Stimulated activated CD8-positive, alpha-beta memory T cell treated with anti-CD3 and anti-CD28 coated beads, Interleukin-12 subunit alpha, Interleukin-12 subunit beta, amount 100 ng/mL, for 24 hours (primary cell): ENCODE data around the gene PHLDA2.
"Not testable (repeated sequence)": the region's sequence is repeated elsewhere in the genome, so short reads cannot be mapped to it uniquely, and the experiment has no call there.

Experiments used
- DNase-seq: peaks from one replicate; pipeline ENCODE4 v3.0.0-alpha.2; 2020; ENCODE audit errors: extremely low read depth

The PHLDA2 gene

GRCh38 chr11:2945031-2945756 is 16.0 kb upstream of the PHLDA2 start:
- no peak for DNase-seq

DNA sequence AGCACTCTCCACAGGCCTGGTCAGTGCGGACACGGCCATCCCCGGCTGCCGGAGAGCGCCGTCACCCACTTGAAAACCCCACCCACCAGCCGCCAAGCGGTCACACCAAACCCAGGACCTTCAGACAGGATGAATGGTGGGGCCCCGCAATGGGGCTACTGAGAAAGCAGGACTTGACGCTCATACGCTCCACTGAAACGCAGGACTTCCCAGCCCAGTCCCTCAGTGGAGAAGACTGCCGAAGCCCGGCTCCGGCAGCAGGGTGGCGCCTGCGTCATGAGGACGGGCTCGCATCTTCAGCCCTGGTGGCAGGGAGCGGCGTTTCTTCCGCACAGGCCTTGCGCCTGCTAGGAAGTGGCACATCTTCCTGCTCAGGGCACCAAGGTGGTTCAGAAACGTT is 15.3 kb upstream of the PHLDA2 start:
- DNase-seq: no peak

GRCh38 chr11:2943711-2944118 is 14.5 kb upstream of the PHLDA2 start:
- DNase-seq: no peak

DNA sequence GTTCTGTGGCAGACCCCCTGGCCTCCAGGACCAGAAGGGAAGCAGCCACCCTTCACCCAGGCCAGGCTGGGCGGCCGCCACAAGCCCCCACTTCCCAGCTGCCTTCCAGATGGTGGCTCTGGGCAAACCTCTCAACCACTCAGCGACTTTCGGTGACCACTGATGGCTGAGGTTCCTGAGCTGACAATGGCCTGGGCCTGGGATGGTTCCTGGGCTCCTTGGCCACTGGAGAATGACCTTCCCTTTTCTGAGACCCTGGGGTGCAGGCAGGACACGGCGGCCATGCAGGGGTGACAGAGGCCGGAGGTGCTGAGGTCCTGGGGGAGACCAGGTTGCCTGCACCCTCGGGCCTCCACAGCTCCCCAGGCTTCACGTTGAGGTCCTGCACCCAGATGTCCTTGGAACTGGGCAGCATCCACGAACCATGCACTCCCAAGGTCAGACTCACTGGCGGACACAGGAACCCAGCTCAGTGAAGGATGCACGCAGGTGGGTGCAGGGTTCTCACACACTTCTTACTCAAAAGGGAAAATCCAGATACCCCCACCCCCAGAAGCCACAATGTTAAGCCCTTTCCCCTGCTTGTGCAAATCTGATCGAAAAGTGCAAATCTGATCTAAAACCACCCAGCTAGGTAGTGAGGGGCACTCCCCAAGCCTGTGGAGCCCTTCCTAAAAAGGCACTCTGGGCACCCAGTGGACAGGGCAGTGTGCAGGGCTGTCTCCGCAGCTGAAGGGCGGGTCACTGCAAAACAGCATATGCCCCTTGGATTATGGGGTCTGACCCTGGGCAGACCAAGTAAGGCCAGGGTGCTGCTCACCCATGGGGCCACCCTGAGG is 13.9 kb upstream of the PHLDA2 start:
- DNase-seq: no peak

DNA sequence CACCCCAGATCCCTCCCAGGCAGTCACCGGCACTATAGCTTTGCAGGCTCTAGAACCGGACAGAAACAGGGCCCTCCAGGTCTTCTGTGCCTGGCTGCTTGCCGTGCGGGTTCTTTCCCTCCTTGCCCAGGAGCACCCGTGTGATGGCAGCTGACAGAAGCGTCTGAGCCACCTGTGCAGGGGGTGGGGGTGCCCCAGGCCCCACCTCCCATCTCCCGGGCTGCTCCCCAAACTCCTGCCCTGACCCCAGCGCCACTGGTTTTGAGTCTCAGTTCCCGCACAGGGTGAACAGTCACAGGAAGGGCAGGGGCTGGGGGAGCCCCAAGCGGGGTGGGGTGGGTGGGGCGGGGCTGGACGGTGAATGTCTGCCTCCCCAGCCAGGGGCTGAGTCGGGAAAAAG is 13.2 kb upstream of the PHLDA2 start:
- no peak for DNase-seq

DNA sequence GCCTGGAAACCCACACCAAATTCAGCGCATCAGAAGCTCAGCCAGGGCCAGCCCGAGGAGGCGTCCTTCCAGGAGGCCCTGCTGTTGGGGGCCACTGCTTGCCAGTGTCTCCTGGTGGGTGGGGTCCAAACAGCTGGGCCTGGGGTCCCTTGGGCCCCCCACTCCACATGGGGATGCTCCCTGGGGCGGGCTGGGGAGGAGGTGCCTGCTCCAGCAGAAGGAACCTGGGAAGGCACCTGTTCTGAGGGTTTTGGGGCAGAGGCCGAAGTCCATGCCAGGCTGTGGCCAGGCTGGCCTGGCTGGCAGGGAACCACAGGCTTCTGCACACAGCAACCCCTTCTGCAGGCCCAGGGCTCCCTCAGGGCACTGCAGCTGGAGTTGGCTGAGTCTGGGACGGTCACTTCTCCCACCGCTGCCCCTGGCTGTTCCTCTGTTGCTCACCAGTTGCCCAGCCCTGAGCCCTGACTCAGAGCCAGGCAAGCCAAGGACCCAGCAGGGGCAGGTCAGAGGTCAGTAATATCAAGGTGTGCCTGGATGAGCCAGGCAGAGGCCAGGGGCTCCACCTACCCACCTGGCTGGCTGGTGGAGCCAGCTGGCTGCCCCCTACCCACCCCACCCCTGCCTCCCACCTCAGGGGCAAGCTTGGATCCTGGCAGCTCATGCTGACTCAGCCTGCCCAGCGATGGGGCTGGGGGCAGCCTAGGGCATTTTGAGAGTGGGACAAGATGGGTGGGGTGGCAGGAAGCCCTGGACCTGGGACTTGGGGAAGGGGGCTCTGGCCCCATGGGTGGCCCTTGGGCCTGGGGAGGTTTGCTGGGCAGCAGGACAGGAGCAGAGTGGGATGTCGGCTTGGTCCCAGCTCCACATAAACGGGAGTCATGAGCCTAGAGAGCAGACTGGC is 12.0 kb upstream of the PHLDA2 start:
- no peak for DNase-seq

GRCh38 chr11:2940147-2940920 is 11.1 kb upstream of the PHLDA2 start:
- DNase-seq: no peak

- not testable (repeated sequence) for DNase-seq
Measured at GRCh38 chr11:2938458-2939418, 9.5 kb upstream of the PHLDA2 start.

- DNase-seq: not testable (repeated sequence)
Measured at GRCh38 chr11:2937641-2938457, 8.6 kb upstream of the PHLDA2 start.

GRCh38 chr11:2934611-2935239 is 5.5 kb upstream of the PHLDA2 start:
- DNase-seq: no peak

- no peak for DNase-seq
Measured at GRCh38 chr11:2934021-2934550, 4.9 kb upstream of the PHLDA2 start.

GRCh38 chr11:2933375-2934020 is 4.3 kb upstream of the PHLDA2 start:
- DNase-seq: no peak

GRCh38 chr11:2932850-2933251 is 3.6 kb upstream of the PHLDA2 start:
- DNase-seq: no peak

DNA sequence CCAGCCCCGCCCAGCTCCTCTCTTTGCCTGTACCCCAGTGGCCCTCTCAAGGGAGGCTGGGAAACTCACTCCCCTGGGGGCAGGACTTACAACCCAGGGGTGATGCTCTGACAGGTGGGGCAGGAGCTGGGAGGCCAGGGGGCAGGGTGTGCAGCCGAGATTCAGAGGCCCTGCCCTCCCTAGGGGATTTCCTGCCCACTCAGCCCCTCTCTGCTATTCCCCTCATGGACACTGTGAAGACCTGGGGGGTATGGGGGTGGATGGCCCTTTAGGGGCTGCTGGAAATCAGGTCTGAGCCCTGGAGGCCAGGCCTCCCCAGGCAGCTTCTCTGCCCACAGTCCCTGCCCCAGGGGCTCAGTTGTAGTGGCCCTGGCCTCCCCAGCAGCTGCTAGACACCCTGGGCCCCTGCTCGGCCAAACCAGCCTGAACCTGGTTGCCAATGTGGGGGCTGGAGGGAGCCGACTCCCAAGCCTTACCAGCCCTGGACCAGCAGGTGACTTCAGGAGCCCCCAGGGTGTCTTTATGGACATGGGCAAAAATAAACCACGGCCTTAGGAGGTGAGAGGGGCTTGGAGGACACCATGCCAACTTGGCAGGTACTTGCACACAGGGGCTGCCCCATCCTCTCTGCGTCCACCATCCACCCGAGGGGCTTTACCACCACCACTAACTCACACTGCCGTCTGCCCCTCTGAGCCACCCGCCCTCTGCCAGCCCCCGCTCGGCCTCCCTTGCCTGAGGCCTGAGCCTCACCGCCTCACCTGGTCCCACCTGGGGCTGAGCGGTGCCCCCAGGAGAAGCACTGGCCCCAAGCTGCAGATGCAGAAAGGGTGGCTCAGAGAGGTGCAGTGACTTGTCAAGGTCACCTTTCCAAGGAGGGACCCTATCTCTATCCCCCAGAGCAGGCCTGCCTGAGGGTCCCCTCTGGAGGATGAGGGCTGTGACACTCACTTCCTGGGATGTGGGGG is 2.8 kb upstream of the PHLDA2 start:
- DNase-seq: no peak

DNA sequence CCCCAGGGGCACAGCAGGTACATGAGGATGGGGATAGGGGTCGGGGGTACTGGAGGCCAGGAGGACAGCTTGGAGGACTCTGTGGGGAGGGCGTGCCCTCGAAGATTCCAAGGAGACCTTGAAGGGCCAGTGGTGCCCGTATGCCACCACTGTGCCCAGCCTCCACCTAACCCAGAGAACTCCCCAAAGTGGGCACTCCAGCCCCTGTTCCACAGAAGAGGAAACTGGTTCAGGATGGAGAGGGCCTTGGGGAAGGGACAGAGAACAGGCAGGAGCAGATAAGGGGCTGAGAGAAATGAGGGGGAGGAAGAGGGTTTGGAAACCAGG is 2.2 kb upstream of the PHLDA2 start:
- DNase-seq: no peak

GRCh38 chr11:2930704-2931419 is 1.6 kb upstream of the PHLDA2 start:
- DNase-seq: no peak
